ENCODE data around the gene ZNF324B.

GRCh38 chr19:58499021-58499927 is 47.9 kb downstream of the ZNF324B start:
- TF ChIP-seq EZH2 (optimal IDR thresholded peaks at IDR 0.05; ENCODE audit: low read depth, low read length) (no peak), EZH2phosphoT487 (IDR thresholded peaks at IDR 0.05; ENCODE audit: low read length) (no peak)

Measured in MM.1S (cell line).